GM19023 (cell line): ENCODE data around the gene DMPK.

Experiments
- ATAC-seq: cut with Tn5 transposase; IDR thresholded peaks from one replicate; pipeline ENCODE4 v1.9.1; 2021; ENCODE audit warnings: mild to moderate bottlenecking, moderate library complexity; ENCODE audit not compliant: unreplicated experiment

Gene DMPK

GRCh38 chr19:45770192-45771101 is 11.8 kb downstream of the DMPK start:
- ATAC-seq: peak; percentile 51

- ATAC-seq: no peak
Observed at GRCh38 chr19:45769821-45770191, 12.5 kb downstream of the DMPK start.

- peak; percentile 58 for ATAC-seq
Observed at GRCh38 chr19:45768984-45769782, 13.1 kb downstream of the DMPK start, which contains the start of gene SIX5. Gene SIX5 (minus strand): TSS chr19:45769252. CDS start chr19:45768844, 408 bp downstream.

- no peak for ATAC-seq
Observed at GRCh38 chr19:45768655-45768983, 13.7 kb downstream of the DMPK start.

- no peak for ATAC-seq
Observed at GRCh38 chr19:45767881-45768654, 14.2 kb downstream of the DMPK start.

GRCh38 chr19:45767410-45767880 is 14.8 kb downstream of the DMPK start:
- no peak for ATAC-seq

- ATAC-seq: no peak
Observed at GRCh38 chr19:45766869-45767346, 15.4 kb downstream of the DMPK start.

- no peak for ATAC-seq
Observed at GRCh38 chr19:45766296-45766868, 15.9 kb downstream of the DMPK start.

- ATAC-seq: no peak
Observed at GRCh38 chr19:45765702-45766295, 16.5 kb downstream of the DMPK start.

- no peak for ATAC-seq
Observed at GRCh38 chr19:45764945-45765701, 17.2 kb downstream of the DMPK start.

GRCh38 chr19:45764475-45764874 is 17.8 kb downstream of the DMPK start:
- no peak for ATAC-seq

- ATAC-seq: no peak
Observed at GRCh38 chr19:45763691-45764294, 18.5 kb downstream of the DMPK start.

GRCh38 chr19:45762870-45763631 is 19.2 kb downstream of the DMPK start:
- no peak for ATAC-seq

GRCh38 chr19:45761714-45762113 is 20.6 kb downstream of the DMPK start:
- ATAC-seq: no peak

- ATAC-seq: no peak
Observed at GRCh38 chr19:45758921-45759320, 23.4 kb downstream of the DMPK start.

GRCh38 chr19:45757695-45758094 is 24.6 kb downstream of the DMPK start:
- ATAC-seq: no peak

- no peak for ATAC-seq
Observed at GRCh38 chr19:45754323-45754722, 28.0 kb downstream of the DMPK start.

- ATAC-seq: no peak
Observed at GRCh38 chr19:45753548-45753947, 28.7 kb downstream of the DMPK start.
